CD14-positive monocyte (primary cell): ENCODE measurements around the gene CBY1. TPM values are rescaled to one million over a fixed set of nuclear protein-coding genes. Genes with fewer than 3 reads are reported as not detected.

Experiments
- DNase-seq, 3 donors: peaks; one replicate each; pipeline ENCODE4 v3.0.0-alpha.2; 2011 to 2022
- H2AFZ ChIP-seq: 2 replicates; pipeline ENCODE4 v1.6.0; 2012; ENCODE audit warnings: mild to moderate bottlenecking, low read depth, low read length, inconsistent platforms; ENCODE audit not compliant: insufficient read depth, poor library complexity, severe bottlenecking
- H3K27ac ChIP-seq, 2 donors: 1 replicate in 1 of 2; 2 replicates in 1 of 2; pipeline ENCODE4 v1.5.1; 2012 to 2013; ENCODE audit warnings: low read length in 2 of 2, control low read depth in 1 of 2, inconsistent platforms in 1 of 2, low read depth in 1 of 2, mild to moderate bottlenecking in 1 of 2
- H3K27me3 ChIP-seq, 2 donors: one replicate each; pipeline versions ENCODE4 v1.6.0 to v1.6.1; 2011 to 2013; ENCODE audit warnings: low read length in 2 of 2; ENCODE audit not compliant: control insufficient read depth in 2 of 2, insufficient read depth in 2 of 2
- H3K36me3 ChIP-seq, 2 donors: replicated peaks in 1 of 2; 1 replicate in 1 of 2; 2 replicates in 1 of 2; pipeline versions ENCODE4 v1.5.1 to v1.6.1; 2012 to 2013; ENCODE audit warnings: low read length in 2 of 2, control low read depth in 1 of 2, inconsistent platforms in 1 of 2, mild to moderate bottlenecking in 1 of 2; ENCODE audit not compliant: insufficient read depth in 2 of 2, control insufficient read depth in 1 of 2
- H3K4me1 ChIP-seq, 2 donors: 1 replicate in 1 of 2; 2 replicates in 1 of 2; pipeline versions ENCODE4 v1.5.1 to v1.6.1; 2012 to 2013; ENCODE audit warnings: low read length in 2 of 2, control low read depth in 1 of 2, inconsistent platforms in 1 of 2, mild to moderate bottlenecking in 1 of 2, moderate library complexity in 1 of 2; ENCODE audit not compliant: insufficient read depth in 2 of 2, control insufficient read depth in 1 of 2
- H3K4me2 ChIP-seq: replicated peaks from 2 replicates; pipeline ENCODE3; 2012; ENCODE audit warnings: low read length, moderate library complexity, mild to moderate bottlenecking; ENCODE audit not compliant: poor library complexity, severe bottlenecking; ENCODE audit errors: extremely low read depth
- H3K4me3 ChIP-seq, 3 experiments: fragments of 200-600 bp in 1 of 3; sonication (generic) in 1 of 3; replicated peaks in 1 of 3; 1 replicate in 2 of 3; 2 replicates in 1 of 3; pipeline ENCODE4 v1.5.1; 2011 to 2013; ENCODE audit warnings: low read length in 3 of 3, mild to moderate bottlenecking in 3 of 3, control low read depth in 2 of 3, low read depth in 2 of 3, inconsistent platforms in 1 of 3, moderate library complexity in 1 of 3
- H3K79me2 ChIP-seq: 2 replicates; pipeline ENCODE4 v1.6.0; 2012; ENCODE audit warnings: mild to moderate bottlenecking, control low read depth, inconsistent platforms, low read length, moderate library complexity; ENCODE audit not compliant: insufficient read depth
- H3K9ac ChIP-seq: 2 replicates; pipeline ENCODE4 v1.6.0; 2017; ENCODE audit warnings: low read length, mild to moderate bottlenecking; ENCODE audit not compliant: insufficient read depth, poor library complexity, severe bottlenecking
- H3K9me3 ChIP-seq, 2 donors: replicated peaks in 1 of 2; 1 replicate in 1 of 2; 2 replicates in 1 of 2; pipeline versions ENCODE4 v1.5.1 to v1.6.1; 2012 to 2013; ENCODE audit warnings: low read length in 2 of 2, control low read depth in 1 of 2; ENCODE audit not compliant: control insufficient read depth in 1 of 2, insufficient read depth in 1 of 2
- H4K20me1 ChIP-seq: 2 replicates; pipeline ENCODE4 v1.6.0; 2012; ENCODE audit warnings: mild to moderate bottlenecking, low read length, control low read depth, moderate library complexity; ENCODE audit not compliant: insufficient read depth
- H3K27ac Mint-ChIP-seq, 7 donors: one replicate each; pipeline ENCODE4 v1.8.0; 2020; ENCODE audit warnings: mild to moderate bottlenecking in 7 of 7, mixed read lengths in 7 of 7, moderate library complexity in 6 of 7, inconsistent platforms in 2 of 7
- H3K27me3 Mint-ChIP-seq, 3 donors: one replicate each; pipeline ENCODE4 v1.8.0; 2021 to 2022; ENCODE audit warnings: low read depth in 3 of 3, mild to moderate bottlenecking in 3 of 3, mixed read lengths in 3 of 3, moderate library complexity in 3 of 3, inconsistent platforms in 1 of 3
- H3K36me3 Mint-ChIP-seq, 2 donors: one replicate each; pipeline ENCODE4 v1.8.0; 2020; ENCODE audit warnings: mixed read lengths in 2 of 2, inconsistent platforms in 1 of 2, mild to moderate bottlenecking in 1 of 2
- H3K4me1 Mint-ChIP-seq: one replicate; pipeline ENCODE4 v1.8.0; 2020; ENCODE audit warnings: mild to moderate bottlenecking, mixed read lengths
- H3K4me3 Mint-ChIP-seq, 2 donors: one replicate each; pipeline ENCODE4 v1.8.0; 2020; ENCODE audit warnings: mild to moderate bottlenecking in 2 of 2, mixed read lengths in 2 of 2, moderate library complexity in 1 of 2
- H3K9me3 Mint-ChIP-seq, 7 donors: one replicate each; pipeline ENCODE4 v1.8.0; 2020 to 2022; ENCODE audit warnings: mixed read lengths in 7 of 7, mild to moderate bottlenecking in 6 of 7, moderate library complexity in 6 of 7, inconsistent platforms in 2 of 7
- WGBS: methylation state at CpG from one replicate; pipeline ENCODE4 v1.1.5; 2013; ENCODE audit warnings: missing lambda C conversion rate; ENCODE audit not compliant: insufficient coverage; 5-methylcytosine and 5-hydroxymethylcytosine counted together
- intact Hi-C, 2 donors: fragments of 100-400 bp; cut with micrococcal nuclease; formaldehyde crosslinking; loops; one replicate each; pipeline versions ENCODE4 v1.15.0 to v1.15.1; 2023
- polyA plus RNA-seq, 3 donors: library from polyadenylated mRNA; depleted of rRNA in 1 of 3; unstranded in 2 of 3; stranded (reverse) in 1 of 3; fragments of 300-500 nt in 2 of 3; fragments of >200 nt in 1 of 3; fragmentation: Illumina TruSeq in 2 of 3; gene quantifications; 1 replicate in 2 of 3; 2 replicates in 1 of 3; pipeline ENCODE4 v1.2.3, GENCODE V29; 2012 to 2021
- TF ChIP-seq, protein P1 (sequence below): fragments of 200-600 bp; IDR thresholded peaks from one replicate; pipeline ENCODE4 v1.8.0; 2022; ENCODE audit warnings: antibody characterized with exemption, mild to moderate bottlenecking

Gene CBY1
- polyA plus RNA-seq, 3 donors: 1.1 to 4.1 (median 1.7) TPM

DNA sequence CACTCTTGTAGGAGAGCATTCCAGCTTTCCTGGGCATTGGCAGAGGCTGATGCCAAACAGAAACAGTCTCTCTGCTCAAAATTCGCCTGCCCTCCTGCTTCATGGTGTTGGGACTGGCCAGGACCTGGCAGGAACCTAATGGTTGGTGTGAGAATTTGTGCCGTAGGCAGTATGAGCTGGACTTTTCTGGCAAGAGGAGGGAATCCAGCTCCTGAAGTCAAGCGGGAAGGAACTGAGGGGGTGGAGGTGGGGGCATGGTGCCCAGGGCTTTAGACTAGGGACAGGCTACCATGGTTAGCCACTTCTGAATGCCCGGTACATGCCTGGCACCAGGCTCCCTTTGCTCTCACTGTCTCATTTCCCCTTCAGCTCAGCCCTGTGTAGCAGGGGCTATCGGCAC is 18.4 kb downstream of the CBY1 start:
- no peaks in the 10 kb centered on the region for H3K27me3 ChIP-seq
- H3K27me3 Mint-ChIP-seq: peaks cover 4 to 9% (median 7%) of the 10 kb centered on the region in 3 donors
- TF ChIP-seq, protein P1, sequence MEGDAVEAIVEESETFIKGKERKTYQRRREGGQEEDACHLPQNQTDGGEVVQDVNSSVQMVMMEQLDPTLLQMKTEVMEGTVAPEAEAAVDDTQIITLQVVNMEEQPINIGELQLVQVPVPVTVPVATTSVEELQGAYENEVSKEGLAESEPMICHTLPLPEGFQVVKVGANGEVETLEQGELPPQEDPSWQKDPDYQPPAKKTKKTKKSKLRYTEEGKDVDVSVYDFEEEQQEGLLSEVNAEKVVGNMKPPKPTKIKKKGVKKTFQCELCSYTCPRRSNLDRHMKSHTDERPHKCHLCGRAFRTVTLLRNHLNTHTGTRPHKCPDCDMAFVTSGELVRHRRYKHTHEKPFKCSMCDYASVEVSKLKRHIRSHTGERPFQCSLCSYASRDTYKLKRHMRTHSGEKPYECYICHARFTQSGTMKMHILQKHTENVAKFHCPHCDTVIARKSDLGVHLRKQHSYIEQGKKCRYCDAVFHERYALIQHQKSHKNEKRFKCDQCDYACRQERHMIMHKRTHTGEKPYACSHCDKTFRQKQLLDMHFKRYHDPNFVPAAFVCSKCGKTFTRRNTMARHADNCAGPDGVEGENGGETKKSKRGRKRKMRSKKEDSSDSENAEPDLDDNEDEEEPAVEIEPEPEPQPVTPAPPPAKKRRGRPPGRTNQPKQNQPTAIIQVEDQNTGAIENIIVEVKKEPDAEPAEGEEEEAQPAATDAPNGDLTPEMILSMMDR: no peak
- peaks cover 0 to 3% (median 0%) of the 10 kb centered on the region in 7 donors for H3K9me3 Mint-ChIP-seq
- H3K9ac ChIP-seq: no peak overlapping the region
- intact Hi-C loops: no loop called here
- peaks cover 16 to 17% of the 10 kb centered on the region in 2 donors for H3K36me3 Mint-ChIP-seq
- H3K9me3 ChIP-seq: no peaks in the 10 kb centered on the region
- no peak overlapping the region for H2AFZ ChIP-seq
- H3K4me3 Mint-ChIP-seq: no peak overlapping the region
- H3K36me3 ChIP-seq: peaks cover 5 to 18% of the 10 kb centered on the region in 2 donors
- H3K4me2 ChIP-seq: no peak overlapping the region
- no peaks in the 10 kb centered on the region for H3K4me1 ChIP-seq
- WGBS: 94% methylated on average over 4 of the region's 5 CpGs
- no peaks in the 10 kb centered on the region for H4K20me1 ChIP-seq
- no peaks in the 10 kb centered on the region for H3K79me2 ChIP-seq
- no peak overlapping the region for H3K27ac Mint-ChIP-seq
- no peaks in the 10 kb centered on the region for H3K4me1 Mint-ChIP-seq
- no peak overlapping the region for H3K27ac ChIP-seq
- no peak overlapping the region for H3K4me3 ChIP-seq
- no peak for DNase-seq

DNA sequence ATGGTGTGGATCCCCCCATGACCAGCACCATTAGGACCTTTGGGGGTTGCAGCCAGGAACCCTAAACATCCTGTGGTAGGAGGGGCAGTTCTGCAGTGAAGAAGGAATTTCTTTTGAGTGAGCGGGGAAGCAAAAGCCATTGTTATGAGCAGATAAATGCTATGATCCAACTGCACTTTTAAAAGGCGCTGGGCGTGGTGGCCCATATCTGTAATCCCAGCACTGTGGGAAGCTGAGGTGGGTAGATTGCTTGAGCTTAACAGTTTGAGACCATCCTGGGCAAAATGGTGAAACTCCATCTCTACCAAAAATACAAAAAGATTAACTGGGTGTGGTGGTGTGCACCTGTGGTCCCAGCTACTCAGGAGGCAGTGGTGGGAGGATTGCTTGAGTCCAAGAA is 19.4 kb downstream of the CBY1 start:
- no peak overlapping the region for H3K9ac ChIP-seq
- Mint-ChIP-seq H3K36me3 (peaks cover 13 to 15% of the 10 kb centered on the region in 2 donors), H3K4me3 (no peak overlapping the region), H3K27ac (no peak overlapping the region), H3K4me1 (no peaks in the 10 kb centered on the region), H3K9me3 (peaks cover 0 to 3% (median 0%) of the 10 kb centered on the region in 7 donors), H3K27me3 (peaks cover 4 to 9% (median 7%) of the 10 kb centered on the region in 3 donors)
- TF ChIP-seq, protein P1: no peak
- H3K27me3 ChIP-seq: no peaks in the 10 kb centered on the region
- no peak overlapping the region for H3K4me2 ChIP-seq
- H2AFZ ChIP-seq: no peak overlapping the region
- no peaks in the 10 kb centered on the region for H4K20me1 ChIP-seq
- H3K36me3 ChIP-seq: peaks cover 5 to 17% of the 10 kb centered on the region in 2 donors
- DNase-seq: no peak
- intact Hi-C loops: no loop called here
- no peaks in the 10 kb centered on the region for H3K79me2 ChIP-seq
- no peaks in the 10 kb centered on the region for H3K4me1 ChIP-seq
- H3K27ac ChIP-seq: no peak overlapping the region
- H3K4me3 ChIP-seq: no peak overlapping the region
- H3K9me3 ChIP-seq: no peaks in the 10 kb centered on the region
- 100% methylated on average over 1 of the region's 3 CpGs for WGBS
